Dendritic cell treated with granulocyte-macrophage colony-stimulating factor and Interleukin-4, amounts not matched to agents 40 ng/mL and 50 ng/mL, for 4 days (primary cell): ENCODE measurements around the gene ASCL5.

ENCODE experiments used
- H3K27ac Mint-ChIP-seq: one replicate; pipeline ENCODE4 v1.8.0; 2022; ENCODE audit warnings: mild to moderate bottlenecking, mixed read lengths
- H3K27me3 Mint-ChIP-seq: one replicate; pipeline ENCODE4 v1.8.0; 2022; ENCODE audit warnings: mild to moderate bottlenecking, mixed read lengths
- H3K36me3 Mint-ChIP-seq: one replicate; pipeline ENCODE4 v1.8.0; 2022; ENCODE audit warnings: low read depth, mixed read lengths
- H3K4me1 Mint-ChIP-seq: one replicate; pipeline ENCODE4 v1.8.0; 2022; ENCODE audit warnings: low read depth, mixed read lengths
- H3K4me3 Mint-ChIP-seq: one replicate; pipeline ENCODE4 v1.8.0; 2022; ENCODE audit warnings: mild to moderate bottlenecking, moderate library complexity, mixed read lengths
- H3K9me3 Mint-ChIP-seq: one replicate; pipeline ENCODE4 v1.8.0; 2022; ENCODE audit warnings: mixed read lengths
- intact Hi-C: fragments of 100-400 bp; cut with micrococcal nuclease; formaldehyde crosslinking; loops from one replicate; pipeline ENCODE4 v1.15.0; 2022

The ASCL5 gene

GRCh38 chr1:201100169-201100930, 26.6 kb downstream of the ASCL5 start:
- Mint-ChIP-seq H3K27ac (no peak overlapping the region), H3K9me3 (no peaks in the 10 kb centered on the region), H3K4me3 (no peak overlapping the region), H3K4me1 (no peaks in the 10 kb centered on the region), H3K36me3 (no peaks in the 10 kb centered on the region), H3K27me3 (peaks cover 3% of the 10 kb centered on the region)
- intact Hi-C loops: no loop called here

- Mint-ChIP-seq H3K27me3 (peaks cover 3% of the 10 kb centered on the region), H3K9me3 (no peaks in the 10 kb centered on the region), H3K4me1 (no peaks in the 10 kb centered on the region), H3K36me3 (no peaks in the 10 kb centered on the region), H3K4me3 (no peak overlapping the region), H3K27ac (no peak overlapping the region)
- intact Hi-C loops: no loop called here
Observed at GRCh38 chr1:201098992-201099677, 27.8 kb downstream of the ASCL5 start.

- intact Hi-C loops: no loop called here
- Mint-ChIP-seq H3K9me3 (no peaks in the 10 kb centered on the region), H3K36me3 (no peaks in the 10 kb centered on the region), H3K27ac (no peak overlapping the region), H3K27me3 (peaks cover 3% of the 10 kb centered on the region), H3K4me3 (no peak overlapping the region), H3K4me1 (no peaks in the 10 kb centered on the region)
Observed at GRCh38 chr1:201096977-201097856, 29.8 kb downstream of the ASCL5 start.

DNA sequence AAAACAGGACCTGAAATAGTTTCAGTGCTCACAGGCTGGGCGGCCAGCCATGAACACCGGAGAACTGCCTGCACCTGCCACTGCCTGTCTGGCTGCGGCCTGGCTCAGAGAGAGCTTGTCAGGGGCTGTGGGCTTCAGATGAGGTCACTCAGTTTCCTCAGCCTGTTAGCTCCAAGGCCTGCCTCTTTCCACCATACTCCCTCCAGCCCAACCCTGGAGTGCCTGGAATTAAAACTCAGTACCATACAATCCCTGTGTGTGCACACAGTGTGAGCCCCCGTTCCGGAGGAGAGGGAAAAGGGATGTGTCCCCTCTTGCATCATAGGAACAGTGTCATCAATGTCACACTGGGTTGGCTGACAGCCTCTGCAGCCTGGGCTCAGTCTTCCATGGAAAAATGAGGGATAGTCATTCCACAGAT, 30.9 kb downstream of the ASCL5 start:
- Mint-ChIP-seq H3K27ac (no peak overlapping the region), H3K4me1 (no peaks in the 10 kb centered on the region), H3K36me3 (no peaks in the 10 kb centered on the region), H3K9me3 (no peaks in the 10 kb centered on the region), H3K27me3 (peaks cover 3% of the 10 kb centered on the region), H3K4me3 (no peak overlapping the region)
- intact Hi-C loops: no loop called here

GRCh38 chr1:201095581-201095980, 31.4 kb downstream of the ASCL5 start:
- Mint-ChIP-seq H3K4me1 (no peaks in the 10 kb centered on the region), H3K9me3 (no peaks in the 10 kb centered on the region), H3K27me3 (peaks cover 3% of the 10 kb centered on the region), H3K27ac (no peak overlapping the region), H3K36me3 (no peaks in the 10 kb centered on the region), H3K4me3 (no peak overlapping the region)
- intact Hi-C loops: no loop called here

DNA sequence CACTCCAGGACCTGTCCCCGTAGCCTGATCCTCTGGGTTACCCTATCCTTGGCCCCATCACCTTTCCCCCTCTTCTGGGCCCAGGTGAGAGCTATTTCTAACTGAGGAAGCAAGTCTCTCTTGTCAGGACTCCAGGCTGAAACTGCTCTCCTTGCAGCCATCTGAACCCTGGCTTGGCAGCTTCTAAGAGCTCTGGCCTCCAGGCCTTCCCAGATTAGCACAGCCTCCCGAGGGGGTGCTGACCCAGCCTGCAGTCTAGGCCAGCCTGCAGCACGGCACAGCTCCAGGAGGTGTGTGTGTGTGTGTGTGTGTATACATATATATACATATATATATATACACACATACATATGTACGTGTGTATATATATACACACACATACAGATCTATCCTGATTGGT, 32.2 kb downstream of the ASCL5 start:
- Mint-ChIP-seq H3K36me3 (no peaks in the 10 kb centered on the region), H3K4me3 (no peak overlapping the region), H3K4me1 (no peaks in the 10 kb centered on the region), H3K9me3 (no peaks in the 10 kb centered on the region), H3K27ac (no peak overlapping the region), H3K27me3 (peaks cover 3% of the 10 kb centered on the region)
- intact Hi-C loops: no loop called here

GRCh38 chr1:201093962-201094361, 33.0 kb downstream of the ASCL5 start:
- Mint-ChIP-seq H3K4me1 (no peaks in the 10 kb centered on the region), H3K27me3 (peaks cover 3% of the 10 kb centered on the region), H3K36me3 (no peaks in the 10 kb centered on the region), H3K4me3 (no peak overlapping the region), H3K9me3 (no peaks in the 10 kb centered on the region), H3K27ac (no peak overlapping the region)
- intact Hi-C loops: no loop called here

- H3K27me3 Mint-ChIP-seq: peaks cover 3% of the 10 kb centered on the region
- intact Hi-C loops: no loop called here
Observed at GRCh38 chr1:201093561-201093960, 33.4 kb downstream of the ASCL5 start.

DNA sequence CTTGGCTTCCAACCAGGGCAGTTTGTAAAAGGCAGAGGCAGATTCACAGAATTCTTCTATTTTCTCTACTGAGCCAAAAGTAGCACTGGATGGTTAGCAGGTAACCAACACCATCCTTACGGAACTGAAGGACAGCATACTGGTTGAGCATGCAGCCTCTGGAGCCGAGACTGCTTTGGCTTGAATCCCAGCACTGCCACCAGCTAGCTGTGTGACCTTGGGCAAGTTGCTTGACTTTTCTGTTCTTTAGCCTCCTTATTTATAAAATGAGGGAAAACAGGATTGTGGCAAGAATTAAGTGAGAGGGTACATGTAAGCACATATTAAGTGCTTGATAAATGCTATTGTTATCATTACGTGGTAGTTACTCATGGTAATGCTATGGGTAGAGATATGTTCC, 34.2 kb downstream of the ASCL5 start:
- Mint-ChIP-seq H3K4me3 (no peak overlapping the region), H3K27ac (no peak overlapping the region)
- intact Hi-C loops: no loop called here

More at GRCh38 chr1:201093561-201093960, 33.4 kb downstream of the ASCL5 start:
- Mint-ChIP-seq H3K27ac (no peak overlapping the region), H3K4me3 (no peak overlapping the region), H3K4me1 (no peaks in the 10 kb centered on the region), H3K36me3 (no peaks in the 10 kb centered on the region), H3K9me3 (no peaks in the 10 kb centered on the region)

GRCh38 chr1:201091256-201091655, 35.7 kb downstream of the ASCL5 start:
- no peaks in the 10 kb centered on the region for H3K36me3 Mint-ChIP-seq
- no peaks in the 10 kb centered on the region for H3K9me3 Mint-ChIP-seq
- peaks cover 5% of the 10 kb centered on the region for H3K4me1 Mint-ChIP-seq
- H3K27me3 Mint-ChIP-seq: peaks cover 9% of the 10 kb centered on the region
- no peak overlapping the region for H3K4me3 Mint-ChIP-seq
- no peak overlapping the region for H3K27ac Mint-ChIP-seq
- intact Hi-C loops: no loop called here

More for the DNA sequence above, 34.2 kb downstream of the ASCL5 start:
- H3K27me3 Mint-ChIP-seq: peaks cover 7% of the 10 kb centered on the region
- H3K4me1 Mint-ChIP-seq: peaks cover 2% of the 10 kb centered on the region
- H3K9me3 Mint-ChIP-seq: no peaks in the 10 kb centered on the region
- H3K36me3 Mint-ChIP-seq: no peaks in the 10 kb centered on the region

DNA sequence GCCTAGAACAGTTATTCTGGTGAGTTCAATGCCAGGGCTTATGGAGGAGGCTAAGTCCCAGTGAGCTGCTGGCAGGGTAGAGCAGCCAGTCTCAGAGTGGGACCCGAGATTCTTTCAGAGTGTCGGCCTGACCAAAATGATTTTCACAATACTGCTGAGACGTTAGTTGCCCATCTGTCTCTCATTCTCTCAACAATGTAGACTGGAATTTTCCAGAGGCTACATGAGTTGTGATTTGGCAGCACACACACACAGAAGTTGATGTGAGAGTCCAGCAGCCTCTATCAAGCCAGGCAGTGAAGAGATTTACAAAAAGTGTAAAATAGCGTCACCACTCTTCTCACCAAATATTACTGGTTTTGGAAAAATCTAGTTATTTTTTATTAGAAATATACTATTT, 36.4 kb downstream of the ASCL5 start:
- Mint-ChIP-seq H3K9me3 (no peaks in the 10 kb centered on the region), H3K27me3 (peaks cover 11% of the 10 kb centered on the region), H3K27ac (no peak overlapping the region), H3K36me3 (no peaks in the 10 kb centered on the region), H3K4me1 (peaks cover 5% of the 10 kb centered on the region), H3K4me3 (no peak overlapping the region)
- intact Hi-C loops: no loop called here

DNA sequence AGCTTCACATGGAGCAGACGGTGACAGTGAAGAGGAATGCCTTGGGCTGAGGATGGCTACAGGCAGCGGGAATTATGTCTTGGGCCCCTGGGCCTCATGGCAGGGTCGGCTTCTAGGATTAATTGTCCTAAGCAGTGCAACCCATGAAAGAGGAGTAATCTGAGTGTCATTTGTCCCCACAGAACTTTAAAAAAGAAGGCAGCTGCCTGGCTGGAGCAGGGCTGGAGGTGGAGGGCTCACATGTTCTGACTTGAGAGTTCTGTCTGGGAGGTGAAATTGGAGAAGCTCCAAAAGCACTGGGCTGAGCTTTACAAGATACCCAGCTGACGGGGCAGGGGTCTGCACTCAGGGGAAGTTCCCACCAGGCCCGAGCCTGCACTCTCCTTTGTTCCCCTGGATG, 37.4 kb downstream of the ASCL5 start:
- Mint-ChIP-seq H3K27me3 (peaks cover 15% of the 10 kb centered on the region), H3K9me3 (no peaks in the 10 kb centered on the region), H3K36me3 (no peaks in the 10 kb centered on the region), H3K4me1 (peaks cover 5% of the 10 kb centered on the region), H3K4me3 (no peak overlapping the region), H3K27ac (no peak overlapping the region)
- intact Hi-C loops: no loop called here

GRCh38 chr1:201088901-201089525, 38.0 kb downstream of the ASCL5 start:
- intact Hi-C loops: no loop called here
- peaks cover 16% of the 10 kb centered on the region for H3K27me3 Mint-ChIP-seq
- peaks cover 5% of the 10 kb centered on the region for H3K4me1 Mint-ChIP-seq
- no peaks in the 10 kb centered on the region for H3K36me3 Mint-ChIP-seq
- H3K9me3 Mint-ChIP-seq: no peaks in the 10 kb centered on the region
- no peak overlapping the region for H3K27ac Mint-ChIP-seq
- no peak overlapping the region for H3K4me3 Mint-ChIP-seq
